GM12892 (cell line): ENCODE measurements around the gene BRD8.

Experiments used
- POLR2A ChIP-seq: IDR thresholded peaks from 2 replicates; pipeline ENCODE4 v1.6.1; 2011; ENCODE audit warnings: low read depth, low read length, control low read depth
- POLR2AphosphoS5 ChIP-seq: IDR thresholded peaks from 2 replicates; pipeline ENCODE4 v1.6.1; 2011; ENCODE audit warnings: low read depth, low read length, control low read depth

DNA sequence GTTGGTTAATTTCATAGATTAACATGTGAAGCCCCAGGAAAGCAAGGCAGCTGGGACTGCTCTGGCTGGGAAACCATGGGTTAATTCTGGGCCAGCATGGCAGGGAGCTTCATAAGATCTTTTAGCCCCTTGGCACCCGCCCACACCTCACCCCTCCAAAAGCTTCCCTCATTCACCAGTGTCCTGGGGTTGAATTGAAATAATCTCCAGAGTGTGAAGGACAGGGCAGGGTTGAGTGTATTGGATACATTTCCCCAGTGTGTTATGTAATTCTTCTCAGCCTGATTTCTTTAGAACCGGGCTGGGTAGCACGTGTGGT lies 75.2 kb downstream of the BRD8 start:
- no peak for TF ChIP-seq POLR2A
- TF ChIP-seq POLR2AphosphoS5 = no peak
